ENCODE data around the gene APLNR.

GRCh38 chr11:57228600-57228999 lies 8.4 kb downstream of the APLNR start:
- TF ChIP-seq, protein P1, sequence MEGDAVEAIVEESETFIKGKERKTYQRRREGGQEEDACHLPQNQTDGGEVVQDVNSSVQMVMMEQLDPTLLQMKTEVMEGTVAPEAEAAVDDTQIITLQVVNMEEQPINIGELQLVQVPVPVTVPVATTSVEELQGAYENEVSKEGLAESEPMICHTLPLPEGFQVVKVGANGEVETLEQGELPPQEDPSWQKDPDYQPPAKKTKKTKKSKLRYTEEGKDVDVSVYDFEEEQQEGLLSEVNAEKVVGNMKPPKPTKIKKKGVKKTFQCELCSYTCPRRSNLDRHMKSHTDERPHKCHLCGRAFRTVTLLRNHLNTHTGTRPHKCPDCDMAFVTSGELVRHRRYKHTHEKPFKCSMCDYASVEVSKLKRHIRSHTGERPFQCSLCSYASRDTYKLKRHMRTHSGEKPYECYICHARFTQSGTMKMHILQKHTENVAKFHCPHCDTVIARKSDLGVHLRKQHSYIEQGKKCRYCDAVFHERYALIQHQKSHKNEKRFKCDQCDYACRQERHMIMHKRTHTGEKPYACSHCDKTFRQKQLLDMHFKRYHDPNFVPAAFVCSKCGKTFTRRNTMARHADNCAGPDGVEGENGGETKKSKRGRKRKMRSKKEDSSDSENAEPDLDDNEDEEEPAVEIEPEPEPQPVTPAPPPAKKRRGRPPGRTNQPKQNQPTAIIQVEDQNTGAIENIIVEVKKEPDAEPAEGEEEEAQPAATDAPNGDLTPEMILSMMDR (IDR thresholded peaks at IDR 0.05) = no peak
- TF ChIP-seq POLR2AphosphoS5 (IDR thresholded peaks at IDR 0.05; ENCODE audit: low read depth, low read length) = no peak
